ENCODE results near the gene RCSD1.
A peak's percentile ranks its signal among the peaks of the same experiment; 100 is the strongest.

The RCSD1 gene

GRCh38 chr1:167628741-167629515 is 1.1 kb upstream of the RCSD1 start:
- Histone ChIP-seq H3K27ac (ENCODE audit: insufficient read depth, low read length, poor library complexity, severe bottlenecking) (peak overlapping the region; percentile 92), H3K36me3 (ENCODE audit: control insufficient read depth, insufficient read depth, low read length) (no peaks in the 10 kb centered on the region), H3K9me3 (ENCODE audit: control insufficient read depth, low read length) (no peaks in the 10 kb centered on the region), H3K4me1 (ENCODE audit: control insufficient read depth, insufficient read depth, low read length, poor library complexity, severe bottlenecking) (peaks cover 44% of the 10 kb centered on the region), H3K4me3 (ENCODE audit: insufficient read depth, low read depth, low read length, poor library complexity, severe bottlenecking) (peak overlapping the region; percentile 41), H3K27me3 (replicated peaks; ENCODE audit: control insufficient read depth, insufficient read depth, low read length, poor library complexity, severe bottlenecking) (no peaks in the 10 kb centered on the region)
- no peak for DNase-seq

- peaks cover 62% of the 10 kb centered on the region for H3K4me1 ChIP-seq (ENCODE audit: control insufficient read depth, insufficient read depth, low read length, poor library complexity, severe bottlenecking)
- no peaks in the 10 kb centered on the region for H3K9me3 ChIP-seq (ENCODE audit: control insufficient read depth, low read length)
- no peaks in the 10 kb centered on the region for H3K27me3 ChIP-seq (replicated peaks; ENCODE audit: control insufficient read depth, insufficient read depth, low read length, poor library complexity, severe bottlenecking)
- H3K27ac ChIP-seq (ENCODE audit: insufficient read depth, low read length, poor library complexity, severe bottlenecking) = peak overlapping the region; percentile 92
- no peak for DNase-seq
- H3K4me3 ChIP-seq (ENCODE audit: insufficient read depth, low read depth, low read length, poor library complexity, severe bottlenecking) = peak overlapping the region; percentile 88
- peaks cover 2% of the 10 kb centered on the region for H3K36me3 ChIP-seq (ENCODE audit: control insufficient read depth, insufficient read depth, low read length)
Observed at GRCh38 chr1:167630568-167631385, 745 bp downstream of the RCSD1 start.

- Histone ChIP-seq H3K4me1 (ENCODE audit: control insufficient read depth, insufficient read depth, low read length, poor library complexity, severe bottlenecking) (peaks cover 69% of the 10 kb centered on the region), H3K9me3 (ENCODE audit: control insufficient read depth, low read length) (no peaks in the 10 kb centered on the region), H3K36me3 (ENCODE audit: control insufficient read depth, insufficient read depth, low read length) (peaks cover 5% of the 10 kb centered on the region), H3K27me3 (replicated peaks; ENCODE audit: control insufficient read depth, insufficient read depth, low read length, poor library complexity, severe bottlenecking) (no peaks in the 10 kb centered on the region), H3K4me3 (ENCODE audit: insufficient read depth, low read depth, low read length, poor library complexity, severe bottlenecking) (peak overlapping the region; percentile 88), H3K27ac (ENCODE audit: insufficient read depth, low read length, poor library complexity, severe bottlenecking) (peak overlapping the region; percentile 92)
- DNase-seq = no peak
Observed at GRCh38 chr1:167631386-167631935, 1.4 kb downstream of the RCSD1 start.

- no peak for DNase-seq
- Histone ChIP-seq H3K36me3 (ENCODE audit: control insufficient read depth, insufficient read depth, low read length) (peaks cover 5% of the 10 kb centered on the region), H3K27ac (ENCODE audit: insufficient read depth, low read length, poor library complexity, severe bottlenecking) (peak overlapping the region; percentile 92), H3K9me3 (ENCODE audit: control insufficient read depth, low read length) (no peaks in the 10 kb centered on the region), H3K27me3 (replicated peaks; ENCODE audit: control insufficient read depth, insufficient read depth, low read length, poor library complexity, severe bottlenecking) (no peaks in the 10 kb centered on the region), H3K4me1 (ENCODE audit: control insufficient read depth, insufficient read depth, low read length, poor library complexity, severe bottlenecking) (peaks cover 75% of the 10 kb centered on the region), H3K4me3 (ENCODE audit: insufficient read depth, low read depth, low read length, poor library complexity, severe bottlenecking) (peak overlapping the region; percentile 88)
Observed at GRCh38 chr1:167631936-167632614, 2.0 kb downstream of the RCSD1 start.

GRCh38 chr1:167633258-167633944 is 3.4 kb downstream of the RCSD1 start:
- H3K27me3 ChIP-seq (replicated peaks; ENCODE audit: control insufficient read depth, insufficient read depth, low read length, poor library complexity, severe bottlenecking) = no peaks in the 10 kb centered on the region
- no peaks in the 10 kb centered on the region for H3K9me3 ChIP-seq (ENCODE audit: control insufficient read depth, low read length)
- peaks cover 7% of the 10 kb centered on the region for H3K36me3 ChIP-seq (ENCODE audit: control insufficient read depth, insufficient read depth, low read length)
- H3K4me3 ChIP-seq (ENCODE audit: insufficient read depth, low read depth, low read length, poor library complexity, severe bottlenecking) = peak overlapping the region; percentile 88
- peaks cover 76% of the 10 kb centered on the region for H3K4me1 ChIP-seq (ENCODE audit: control insufficient read depth, insufficient read depth, low read length, poor library complexity, severe bottlenecking)
- DNase-seq = no peak
- peak overlapping the region; percentile 92 for H3K27ac ChIP-seq (ENCODE audit: insufficient read depth, low read length, poor library complexity, severe bottlenecking)

DNA sequence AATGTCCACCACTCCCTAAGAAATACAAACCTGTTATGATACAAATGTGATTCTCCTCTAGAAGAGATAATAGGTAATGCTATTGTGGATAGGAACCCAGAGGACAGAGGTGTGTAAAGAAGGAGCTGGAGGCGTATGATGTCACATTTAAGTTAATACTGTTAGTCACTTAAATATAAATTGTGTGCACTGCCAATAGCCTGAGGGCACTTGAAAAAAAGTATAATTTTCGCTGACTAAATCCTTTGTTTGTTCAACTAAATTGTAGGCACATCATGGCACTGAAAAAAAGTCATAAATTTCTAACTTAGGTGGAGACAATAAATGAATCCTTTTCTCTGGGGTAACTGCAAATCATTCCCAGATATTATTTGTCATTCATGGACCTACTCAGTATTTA is 4.4 kb downstream of the RCSD1 start:
- Histone ChIP-seq H3K36me3 (ENCODE audit: control insufficient read depth, insufficient read depth, low read length) (peaks cover 11% of the 10 kb centered on the region), H3K4me1 (ENCODE audit: control insufficient read depth, insufficient read depth, low read length, poor library complexity, severe bottlenecking) (peaks cover 68% of the 10 kb centered on the region), H3K4me3 (ENCODE audit: insufficient read depth, low read depth, low read length, poor library complexity, severe bottlenecking) (peak overlapping the region; percentile 5), H3K27ac (ENCODE audit: insufficient read depth, low read length, poor library complexity, severe bottlenecking) (peak overlapping the region; percentile 46), H3K27me3 (replicated peaks; ENCODE audit: control insufficient read depth, insufficient read depth, low read length, poor library complexity, severe bottlenecking) (no peaks in the 10 kb centered on the region), H3K9me3 (ENCODE audit: control insufficient read depth, low read length) (no peaks in the 10 kb centered on the region)
- DNase-seq = no peak

GRCh38 chr1:167635156-167635648 is 5.2 kb downstream of the RCSD1 start:
- peak overlapping the region; percentile 44 for H3K27ac ChIP-seq (ENCODE audit: insufficient read depth, low read length, poor library complexity, severe bottlenecking)
- no peaks in the 10 kb centered on the region for H3K9me3 ChIP-seq (ENCODE audit: control insufficient read depth, low read length)
- DNase-seq = no peak
- peaks cover 19% of the 10 kb centered on the region for H3K36me3 ChIP-seq (ENCODE audit: control insufficient read depth, insufficient read depth, low read length)
- no peak overlapping the region for H3K4me3 ChIP-seq (ENCODE audit: insufficient read depth, low read depth, low read length, poor library complexity, severe bottlenecking)
- H3K27me3 ChIP-seq (replicated peaks; ENCODE audit: control insufficient read depth, insufficient read depth, low read length, poor library complexity, severe bottlenecking) = no peaks in the 10 kb centered on the region
- H3K4me1 ChIP-seq (ENCODE audit: control insufficient read depth, insufficient read depth, low read length, poor library complexity, severe bottlenecking) = peaks cover 72% of the 10 kb centered on the region

GRCh38 chr1:167635941-167636340 is 5.9 kb downstream of the RCSD1 start:
- H3K27ac ChIP-seq (ENCODE audit: insufficient read depth, low read length, poor library complexity, severe bottlenecking) = peak overlapping the region; percentile 49
- peaks cover 77% of the 10 kb centered on the region for H3K4me1 ChIP-seq (ENCODE audit: control insufficient read depth, insufficient read depth, low read length, poor library complexity, severe bottlenecking)
- no peaks in the 10 kb centered on the region for H3K27me3 ChIP-seq (replicated peaks; ENCODE audit: control insufficient read depth, insufficient read depth, low read length, poor library complexity, severe bottlenecking)
- H3K9me3 ChIP-seq (ENCODE audit: control insufficient read depth, low read length) = no peaks in the 10 kb centered on the region
- H3K4me3 ChIP-seq (ENCODE audit: insufficient read depth, low read depth, low read length, poor library complexity, severe bottlenecking) = no peak overlapping the region
- no peak for DNase-seq
- H3K36me3 ChIP-seq (ENCODE audit: control insufficient read depth, insufficient read depth, low read length) = peaks cover 19% of the 10 kb centered on the region

- no peaks in the 10 kb centered on the region for H3K9me3 ChIP-seq (ENCODE audit: control insufficient read depth, low read length)
- no peaks in the 10 kb centered on the region for H3K27me3 ChIP-seq (replicated peaks; ENCODE audit: control insufficient read depth, insufficient read depth, low read length, poor library complexity, severe bottlenecking)
- peaks cover 22% of the 10 kb centered on the region for H3K36me3 ChIP-seq (ENCODE audit: control insufficient read depth, insufficient read depth, low read length)
- H3K27ac ChIP-seq (ENCODE audit: insufficient read depth, low read length, poor library complexity, severe bottlenecking) = peak overlapping the region; percentile 23
- no peak overlapping the region for H3K4me3 ChIP-seq (ENCODE audit: insufficient read depth, low read depth, low read length, poor library complexity, severe bottlenecking)
- DNase-seq = no peak
- H3K4me1 ChIP-seq (ENCODE audit: control insufficient read depth, insufficient read depth, low read length, poor library complexity, severe bottlenecking) = peaks cover 85% of the 10 kb centered on the region
Observed at GRCh38 chr1:167638064-167638463, 8.0 kb downstream of the RCSD1 start.
